Measurements from ENCODE around the gene HIVEP3. TPM values are rescaled to one million over a fixed set of nuclear protein-coding genes. Genes with fewer than 3 reads are reported as not detected.

Gene HIVEP3
- total and polyA plus RNA-seq, 11 donors: 3.2 to 11.9 (median 5.0) TPM

DNA sequence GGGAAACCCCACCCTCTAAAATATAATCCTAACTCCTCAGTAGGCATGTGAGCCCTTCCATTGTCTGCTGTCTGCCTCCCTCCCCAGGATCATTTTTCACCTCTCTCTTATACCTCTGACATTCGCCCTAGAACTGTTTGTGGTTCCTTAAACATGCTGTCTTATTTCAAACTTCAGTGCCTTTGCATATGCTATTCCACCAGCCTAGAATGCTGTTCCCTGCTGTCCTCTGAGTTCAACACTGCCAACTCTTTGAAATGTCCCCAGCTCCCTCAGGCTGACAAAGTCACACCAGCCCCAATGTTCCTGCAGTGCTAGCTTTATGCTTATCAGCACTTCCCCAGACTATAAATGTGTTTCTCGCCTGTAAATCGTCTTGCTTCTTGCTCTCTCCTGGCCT, 119.5 kb downstream of the HIVEP3 start:
- TF ChIP-seq POLR2A (IDR thresholded peaks at IDR 0.05): no peak
- TF ChIP-seq, protein P1, sequence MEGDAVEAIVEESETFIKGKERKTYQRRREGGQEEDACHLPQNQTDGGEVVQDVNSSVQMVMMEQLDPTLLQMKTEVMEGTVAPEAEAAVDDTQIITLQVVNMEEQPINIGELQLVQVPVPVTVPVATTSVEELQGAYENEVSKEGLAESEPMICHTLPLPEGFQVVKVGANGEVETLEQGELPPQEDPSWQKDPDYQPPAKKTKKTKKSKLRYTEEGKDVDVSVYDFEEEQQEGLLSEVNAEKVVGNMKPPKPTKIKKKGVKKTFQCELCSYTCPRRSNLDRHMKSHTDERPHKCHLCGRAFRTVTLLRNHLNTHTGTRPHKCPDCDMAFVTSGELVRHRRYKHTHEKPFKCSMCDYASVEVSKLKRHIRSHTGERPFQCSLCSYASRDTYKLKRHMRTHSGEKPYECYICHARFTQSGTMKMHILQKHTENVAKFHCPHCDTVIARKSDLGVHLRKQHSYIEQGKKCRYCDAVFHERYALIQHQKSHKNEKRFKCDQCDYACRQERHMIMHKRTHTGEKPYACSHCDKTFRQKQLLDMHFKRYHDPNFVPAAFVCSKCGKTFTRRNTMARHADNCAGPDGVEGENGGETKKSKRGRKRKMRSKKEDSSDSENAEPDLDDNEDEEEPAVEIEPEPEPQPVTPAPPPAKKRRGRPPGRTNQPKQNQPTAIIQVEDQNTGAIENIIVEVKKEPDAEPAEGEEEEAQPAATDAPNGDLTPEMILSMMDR (IDR thresholded peaks at IDR 0.05): no peak
- H3K4me3 ChIP-seq: no peak overlapping the region
- no peak overlapping the region for H3K27ac ChIP-seq
- WGBS, 4 donors: 88 to 92% (median 90%) methylated on average over 3 of the region's 3 CpGs
- ATAC-seq (no peak), DNase-seq (no peak)
- H3K36me3 ChIP-seq: no peaks in the 10 kb centered on the region
- intact Hi-C loops (cut with DNase I): loop anchor here in 5 of 10 donors (5.0 to 10.0 kb wide), 2 partner anchors 224 to 227 kb away; no protein-coding TSS in a partner anchor
- H3K27me3 ChIP-seq: no peaks in the 10 kb centered on the region
- peaks cover 0 to 3% (median 0%) of the 10 kb centered on the region in 12 donors for H3K9me3 ChIP-seq
- peaks cover 0 to 49% (median 8%) of the 10 kb centered on the region in 12 donors for H3K4me1 ChIP-seq

DNA sequence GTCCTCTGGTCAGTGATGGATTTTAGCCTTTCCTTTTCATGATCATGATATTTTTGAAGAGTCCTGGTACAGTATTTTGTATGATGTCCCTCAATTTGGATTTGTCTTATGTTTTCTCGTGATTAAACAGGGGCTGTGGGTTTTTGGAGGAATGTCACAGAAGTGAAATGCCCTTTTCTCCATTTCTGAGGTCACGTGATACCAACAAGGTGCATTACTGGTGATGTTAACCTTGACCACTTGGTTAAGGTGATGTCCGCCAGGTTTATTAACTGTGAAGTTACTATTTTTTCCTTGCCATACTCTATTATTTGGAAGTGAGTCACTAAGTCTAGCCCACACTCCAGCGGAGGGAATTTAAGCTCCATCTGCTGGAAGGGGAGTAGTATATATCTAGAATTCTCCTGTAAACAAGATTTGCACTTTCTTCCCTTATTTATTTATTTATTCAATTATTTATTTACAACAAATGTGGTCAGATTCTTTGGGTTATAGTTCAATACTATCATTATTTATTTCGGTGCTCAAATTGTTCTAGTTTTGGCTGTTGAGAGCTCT, 123.4 kb downstream of the HIVEP3 start:
- H3K27me3 ChIP-seq: no peaks in the 10 kb centered on the region
- H3K36me3 ChIP-seq: no peaks in the 10 kb centered on the region
- peaks cover 0 to 35% (median 0%) of the 10 kb centered on the region in 12 donors for H3K4me1 ChIP-seq
- no peak for DNase-seq
- WGBS, 4 donors: 81 to 90% (median 84%) methylated on average over 5 of the region's 5 CpGs
- H3K27ac ChIP-seq: no peak overlapping the region
- no peak overlapping the region for H3K4me3 ChIP-seq
- intact Hi-C loops (cut with DNase I): loop anchor here in 7 of 10 donors (2.0 to 10.0 kb wide), 3 partner anchors 220 to 223 kb away; no protein-coding TSS in a partner anchor
- no peak for ATAC-seq
- peaks cover 0 to 3% (median 0%) of the 10 kb centered on the region in 12 donors for H3K9me3 ChIP-seq
- no peak for TF ChIP-seq POLR2A (IDR thresholded peaks at IDR 0.05)
- TF ChIP-seq, protein P1 (IDR thresholded peaks at IDR 0.05): peak in 10 of 12 donors; percentile 13 to 55 (median 34)

DNA sequence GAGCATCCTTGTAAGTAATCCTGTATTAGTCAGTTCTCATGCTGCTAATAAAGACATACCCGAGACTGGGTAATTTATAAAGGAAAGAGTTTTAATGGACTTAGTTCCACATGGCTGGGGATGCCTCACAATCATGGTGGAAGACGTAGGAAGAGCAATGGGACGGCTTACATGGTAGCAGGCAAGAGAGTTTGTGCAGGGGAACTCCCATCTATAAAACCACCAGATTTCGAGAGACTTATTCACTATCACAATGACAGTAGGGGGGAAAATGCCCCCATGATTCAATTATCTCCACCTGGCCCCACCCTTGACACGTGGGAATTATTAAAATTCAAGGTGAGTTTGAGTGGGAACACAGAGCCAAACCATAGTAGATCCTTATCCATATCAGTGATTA, 124.7 kb downstream of the HIVEP3 start:
- H3K9me3 ChIP-seq: no peaks in the 10 kb centered on the region
- 73 to 88% (median 87%) methylated on average over 5 of the region's 5 CpGs for WGBS, 4 donors
- intact Hi-C loops (cut with DNase I): loop anchor here in 4 of 10 donors (2.0 to 10.0 kb wide), 3 partner anchors 217 to 219 kb away; no protein-coding TSS in a partner anchor
- H3K4me3 ChIP-seq: no peak overlapping the region
- DNase-seq (no peak), ATAC-seq (no peak)
- H3K36me3 ChIP-seq: no peaks in the 10 kb centered on the region
- H3K27me3 ChIP-seq: no peaks in the 10 kb centered on the region
- no peak for TF ChIP-seq POLR2A (IDR thresholded peaks at IDR 0.05)
- TF ChIP-seq, protein P1 (IDR thresholded peaks at IDR 0.05): no peak
- H3K4me1 ChIP-seq: peaks cover 0 to 35% (median 0%) of the 10 kb centered on the region in 12 donors
- no peak overlapping the region for H3K27ac ChIP-seq

DNA sequence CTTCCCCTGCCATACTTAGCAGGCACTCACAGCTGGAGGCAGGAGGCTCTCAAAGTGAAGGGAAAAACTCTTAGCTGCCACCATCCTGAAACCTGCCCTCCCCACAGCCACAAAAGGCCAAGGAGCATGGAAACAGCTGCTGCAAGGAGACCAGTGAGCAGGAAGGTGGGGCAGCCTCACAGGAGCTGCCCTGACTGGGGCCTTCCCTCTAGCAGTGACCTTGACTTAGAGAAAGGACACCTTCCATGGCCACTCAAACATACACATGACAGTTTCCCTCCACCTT, 126.3 kb downstream of the HIVEP3 start:
- no peak overlapping the region for H3K27ac ChIP-seq
- no peaks in the 10 kb centered on the region for H3K9me3 ChIP-seq
- DNase-seq (no peak), ATAC-seq (no peak)
- H3K36me3 ChIP-seq: no peaks in the 10 kb centered on the region
- H3K4me3 ChIP-seq: no peak overlapping the region
- H3K4me1 ChIP-seq: peaks cover 0 to 34% (median 0%) of the 10 kb centered on the region in 12 donors
- intact Hi-C loops (cut with DNase I): loop anchor here in 2 of 10 donors (5.0 to 10.0 kb wide), 2 partner anchors 215 to 218 kb away; no protein-coding TSS in a partner anchor
- TF ChIP-seq, protein P1 (IDR thresholded peaks at IDR 0.05): no peak
- TF ChIP-seq POLR2A (IDR thresholded peaks at IDR 0.05): no peak
- no peaks in the 10 kb centered on the region for H3K27me3 ChIP-seq

All from heart left ventricle (tissue), 16 donors.